ENCODE measurements around the gene MMEL1. TPM values are rescaled to one million over a fixed set of nuclear protein-coding genes. Genes with fewer than 3 reads are reported as not detected.

Gene MMEL1
- total RNA-seq, 1 donor from 2014 or later: 1.4 TPM

GRCh38 chr1:2593251-2593878 lies 39.5 kb downstream of the MMEL1 start:
- DNase-seq (ENCODE audit: low read depth in 2 of 2): no peak

DNA sequence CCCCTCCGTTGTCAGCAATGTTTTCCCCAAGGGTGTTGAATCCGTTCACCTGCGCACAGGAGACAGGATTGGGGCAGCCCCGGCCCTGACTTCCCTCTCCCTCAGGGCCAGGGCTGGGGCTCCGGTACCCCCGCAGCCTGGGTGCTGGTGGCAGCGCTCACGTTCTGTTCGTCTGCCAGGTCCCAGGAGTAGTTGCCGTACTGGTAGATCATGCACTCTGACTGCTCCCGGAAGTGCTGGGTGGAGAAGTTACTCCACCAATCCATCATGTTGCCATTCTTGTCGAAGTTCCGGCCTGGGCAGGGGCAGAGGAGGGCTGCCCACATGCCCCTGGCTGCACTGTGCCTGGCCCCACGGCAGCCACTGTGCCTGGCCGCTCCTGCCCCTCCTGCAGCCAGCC lies 40.1 kb downstream of the MMEL1 start:
- DNase-seq (ENCODE audit: low read depth in 2 of 2): peak in 1 of 2 donors; percentile 29

- no peak for DNase-seq (ENCODE audit: low read depth in 2 of 2)
These were observed 41.1 kb downstream of the MMEL1 start for GRCh38 chr1:2591581-2592261.

GRCh38 chr1:2591233-2591580 lies 41.6 kb downstream of the MMEL1 start:
- DNase-seq (ENCODE audit: low read depth in 2 of 2): no peak

DNA sequence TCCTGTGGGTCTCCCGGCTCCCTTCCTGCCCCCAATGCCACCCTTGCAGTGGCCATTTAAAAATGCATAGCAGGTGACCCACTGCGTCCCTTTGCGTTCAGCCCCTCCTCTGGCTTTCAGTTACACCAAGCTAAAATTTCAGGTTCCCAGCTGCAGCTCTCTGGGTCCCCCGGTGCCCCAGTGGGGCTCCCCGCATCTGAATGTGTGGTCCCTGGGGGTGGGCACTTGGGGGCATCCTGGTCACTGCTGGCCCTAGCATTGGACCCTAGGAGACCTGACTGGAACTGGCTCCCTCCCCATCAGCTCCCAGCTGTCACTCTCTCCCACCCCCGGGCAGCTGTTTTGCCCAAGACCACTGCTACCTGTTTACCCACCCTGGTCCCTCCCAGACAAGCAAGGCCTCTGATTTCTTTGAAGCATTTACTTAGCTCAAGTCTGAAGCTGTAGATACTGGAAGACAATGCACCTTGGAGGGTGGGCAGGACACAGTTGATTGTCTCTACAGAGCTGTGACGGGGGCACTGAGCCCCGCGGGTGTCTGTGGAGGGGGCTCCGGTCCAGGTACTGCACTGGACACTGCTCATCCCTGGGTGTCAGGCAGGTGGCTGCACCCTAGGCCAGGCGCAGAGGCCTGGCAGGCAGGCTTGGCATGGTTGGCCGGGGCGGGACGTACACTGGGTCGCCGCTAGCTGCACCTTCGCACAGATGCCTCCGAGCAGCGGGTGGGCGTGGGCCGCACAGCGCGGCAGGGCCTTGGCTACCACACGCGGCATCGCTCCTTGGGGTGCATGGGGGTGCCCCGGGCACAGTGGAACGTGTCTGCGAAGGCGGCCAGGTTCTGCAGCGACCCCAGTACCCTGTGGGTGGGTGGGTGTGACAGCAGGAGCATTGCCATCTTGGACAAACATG lies 42.3 kb downstream of the MMEL1 start:
- DNase-seq (ENCODE audit: low read depth in 2 of 2): no peak

- DNase-seq (ENCODE audit: low read depth in 2 of 2): no peak
These were observed 43.2 kb downstream of the MMEL1 start for GRCh38 chr1:2589431-2590232.

DNA sequence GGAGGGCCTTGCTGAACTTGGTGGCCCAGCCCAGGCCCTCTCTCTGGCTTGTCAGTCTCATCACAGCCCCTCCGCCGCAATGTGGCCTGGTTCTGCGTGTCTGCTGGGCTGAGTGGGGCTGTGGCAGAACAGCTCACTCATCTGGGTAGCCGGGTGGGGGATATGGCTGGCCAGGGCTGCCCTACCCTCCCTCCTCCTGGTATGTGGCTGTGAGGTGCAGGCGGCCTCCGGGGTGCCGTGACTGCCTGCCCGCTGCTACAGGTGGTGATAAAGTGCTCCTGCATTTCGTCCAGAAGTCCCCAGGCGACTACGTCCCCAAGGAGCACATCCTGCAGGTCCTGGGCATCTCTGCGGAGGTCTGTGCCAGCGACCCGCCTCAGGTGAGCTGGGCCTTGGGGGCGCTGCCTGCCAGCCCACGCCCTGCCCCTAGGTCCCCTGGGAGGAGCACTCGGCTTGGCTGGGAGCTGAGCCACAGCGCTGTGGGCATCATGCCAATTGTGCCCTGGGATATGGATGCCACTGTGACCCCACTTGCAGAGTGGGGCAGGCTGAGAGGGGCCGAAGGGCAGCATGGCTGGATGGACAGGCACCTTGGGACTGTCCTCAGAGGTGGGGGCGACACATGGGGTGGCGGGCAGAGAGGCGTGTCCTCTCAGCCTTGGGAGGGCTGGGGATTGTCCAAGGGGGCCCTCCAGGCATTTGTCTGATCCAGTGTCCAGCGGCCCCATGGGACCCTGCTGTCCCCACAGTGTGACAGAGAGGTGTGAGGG lies 44.0 kb downstream of the MMEL1 start:
- DNase-seq (ENCODE audit: low read depth in 2 of 2): no peak

DNA sequence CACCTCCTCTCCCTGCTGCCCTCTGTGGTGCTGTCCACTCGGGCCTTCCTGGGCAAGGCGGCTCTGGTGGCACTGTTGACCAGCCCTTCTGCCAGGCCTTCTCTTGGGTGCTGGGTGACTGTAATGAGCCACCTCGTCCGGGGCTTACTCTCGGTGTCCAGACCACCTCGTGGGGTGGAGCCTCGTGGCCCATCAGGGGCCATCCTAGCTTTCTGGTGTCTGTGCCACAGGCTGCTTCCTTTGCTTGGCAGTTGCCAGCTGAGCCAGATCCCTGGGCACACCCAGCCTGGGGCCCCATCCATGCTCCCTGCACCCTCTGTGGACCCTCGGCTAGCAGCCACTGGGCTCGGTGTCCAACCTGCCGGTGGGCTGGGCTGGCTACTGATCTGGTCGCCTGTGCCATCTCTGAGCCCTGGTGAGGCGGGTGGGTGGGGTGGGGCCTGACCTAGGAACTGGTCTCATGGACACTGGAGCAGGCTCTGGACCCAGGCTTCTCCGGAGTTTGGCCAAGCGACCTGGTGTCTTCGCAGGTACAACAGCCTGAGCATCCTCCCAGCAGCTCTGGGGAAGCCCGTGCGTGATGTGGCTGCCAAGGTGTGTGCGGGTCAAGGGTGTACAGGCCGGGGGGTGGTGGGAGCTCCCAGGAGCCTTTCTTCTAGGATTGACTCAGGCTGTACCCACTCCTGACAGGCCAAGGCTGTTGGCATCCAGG lies 44.8 kb downstream of the MMEL1 start:
- no peak for DNase-seq (ENCODE audit: low read depth in 2 of 2)

DNA sequence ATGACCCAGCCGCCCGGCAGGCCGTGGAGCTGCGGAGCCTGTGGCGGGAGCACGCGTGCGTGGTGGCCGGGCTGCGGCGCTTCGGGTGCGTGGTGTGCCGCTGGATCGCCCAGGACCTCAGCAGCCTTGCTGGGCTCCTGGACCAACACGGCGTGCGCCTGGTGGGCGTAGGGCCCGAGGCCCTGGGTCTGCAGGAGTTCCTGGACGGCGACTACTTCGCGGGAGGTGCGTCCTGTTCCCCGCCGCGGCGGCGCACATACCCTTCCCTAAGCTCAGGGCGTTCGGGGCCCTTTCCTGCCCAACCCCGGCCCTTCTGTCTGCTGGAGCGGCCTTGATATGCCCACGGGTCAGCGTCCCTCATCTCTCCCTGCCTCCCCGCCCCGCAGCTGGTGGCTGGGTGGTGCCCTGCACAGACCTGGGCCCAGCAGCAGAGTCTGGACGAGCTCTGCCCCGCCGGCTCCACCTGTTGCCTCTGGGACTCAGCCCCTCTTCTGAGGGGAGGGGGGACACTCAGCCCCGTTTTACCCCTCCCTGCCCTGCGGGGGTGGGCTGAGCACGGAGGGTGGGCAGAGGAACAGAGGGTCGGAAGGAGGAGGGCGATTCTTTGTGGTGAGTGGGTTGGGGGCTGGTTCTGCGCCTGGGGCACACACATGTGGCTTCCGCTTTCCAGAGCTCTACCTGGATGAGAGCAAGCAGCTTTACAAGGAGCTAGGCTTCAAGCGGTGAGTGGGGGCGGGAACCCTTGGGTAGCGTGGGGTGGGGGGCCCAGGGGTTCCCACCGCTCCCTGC lies 45.6 kb downstream of the MMEL1 start:
- DNase-seq (ENCODE audit: low read depth in 2 of 2): peak in 1 of 2 donors; percentile 42

GRCh38 chr1:2586154-2587070 lies 46.4 kb downstream of the MMEL1 start, which contains the start of gene PRXL2B:
PRXL2B (plus strand) TSS chr1:2586777; CDS start chr1:2586886, 109 bp downstream.
- peak; percentile 100 for DNase-seq (ENCODE audit: low read depth in 2 of 2)

DNA sequence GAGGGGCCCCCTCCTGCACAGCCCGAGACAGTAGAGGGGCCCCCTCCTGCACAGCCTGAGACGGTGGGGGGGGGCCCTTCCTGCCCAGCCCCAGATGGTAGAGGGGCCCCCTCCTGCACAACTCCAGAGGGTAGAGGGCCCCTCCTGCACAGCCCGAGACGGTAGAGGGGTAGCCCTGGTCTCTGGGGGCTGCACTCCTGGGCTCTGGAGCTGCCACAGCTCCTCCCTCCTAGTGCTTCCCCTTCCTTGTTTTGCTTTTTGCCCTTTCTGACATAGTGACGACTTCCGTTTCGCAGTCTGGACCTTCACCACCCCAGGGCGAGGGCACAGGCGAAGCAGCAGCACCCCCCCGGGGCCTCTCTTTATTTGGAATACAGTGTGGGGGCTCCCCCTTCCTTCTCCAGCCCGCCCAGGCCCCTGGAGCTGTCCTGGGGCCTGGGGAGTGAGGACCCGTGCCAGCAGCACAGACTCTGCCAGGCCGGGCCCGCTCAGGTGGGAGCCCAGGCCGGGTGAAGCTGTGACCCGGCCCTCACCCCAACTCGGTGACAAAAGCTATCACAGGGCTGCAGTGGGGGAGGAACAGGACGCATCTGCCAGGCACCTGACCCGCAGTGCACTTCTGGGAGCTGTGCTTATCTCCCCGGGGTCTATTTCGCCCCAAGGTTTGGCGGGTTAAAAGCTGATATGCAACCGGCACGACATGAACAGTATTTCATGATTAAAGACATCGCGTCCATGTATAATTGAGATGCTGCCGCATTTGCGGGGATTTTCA lies 47.3 kb downstream of the MMEL1 start:
- peak; percentile 55 to 88 for DNase-seq (ENCODE audit: low read depth in 2 of 2)

- DNase-seq (ENCODE audit: low read depth in 2 of 2): no peak
These were observed 48.0 kb downstream of the MMEL1 start for GRCh38 chr1:2584686-2585317.

DNA sequence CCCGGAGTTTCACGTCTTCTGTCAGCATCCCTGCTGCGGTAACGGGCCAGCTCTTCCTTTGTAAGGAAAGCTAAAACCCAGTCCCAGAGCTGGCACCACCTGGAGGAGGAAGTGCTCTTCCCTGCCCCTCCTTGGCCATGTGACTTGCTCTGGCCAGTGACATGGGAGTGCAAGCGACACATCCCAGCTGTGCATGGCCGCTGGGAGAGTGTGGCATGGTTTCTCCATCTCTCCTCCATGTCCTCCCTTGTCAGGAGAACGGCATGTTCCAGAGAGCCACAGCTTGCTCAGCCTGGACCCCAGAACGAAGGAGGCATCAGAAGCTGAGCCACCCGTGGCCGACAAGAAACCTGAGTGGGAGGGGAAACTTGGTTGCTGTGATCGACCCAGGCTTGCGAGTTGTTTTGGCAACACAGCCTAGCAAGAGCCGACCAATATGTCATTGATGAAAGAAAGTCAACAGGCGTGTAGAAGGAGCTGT lies 48.9 kb downstream of the MMEL1 start:
- no peak for DNase-seq (ENCODE audit: low read depth in 2 of 2)

DNA sequence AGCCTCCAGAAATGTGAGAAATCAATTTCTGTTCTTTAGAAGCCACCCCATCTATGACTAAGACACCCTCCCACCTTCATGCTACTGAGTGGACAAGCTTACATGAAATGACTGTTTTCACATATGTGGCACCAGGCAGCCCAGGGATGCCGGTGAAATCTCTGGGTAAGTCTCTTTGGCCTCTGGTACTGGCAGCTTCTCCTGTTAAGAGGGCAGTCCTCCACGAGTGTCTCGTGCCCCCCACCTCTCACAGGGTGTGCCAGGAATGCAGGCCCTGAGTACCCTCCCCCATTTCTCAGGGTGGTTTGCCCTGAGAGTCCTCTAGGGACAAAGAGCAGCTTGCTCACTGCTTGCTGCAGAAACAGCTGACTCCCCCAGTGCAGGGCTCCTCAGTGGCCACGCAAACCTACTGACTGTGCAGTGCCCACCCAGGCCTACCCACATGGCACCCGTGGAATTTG lies 49.5 kb downstream of the MMEL1 start:
- no peak for DNase-seq (ENCODE audit: low read depth in 2 of 2)

DNA sequence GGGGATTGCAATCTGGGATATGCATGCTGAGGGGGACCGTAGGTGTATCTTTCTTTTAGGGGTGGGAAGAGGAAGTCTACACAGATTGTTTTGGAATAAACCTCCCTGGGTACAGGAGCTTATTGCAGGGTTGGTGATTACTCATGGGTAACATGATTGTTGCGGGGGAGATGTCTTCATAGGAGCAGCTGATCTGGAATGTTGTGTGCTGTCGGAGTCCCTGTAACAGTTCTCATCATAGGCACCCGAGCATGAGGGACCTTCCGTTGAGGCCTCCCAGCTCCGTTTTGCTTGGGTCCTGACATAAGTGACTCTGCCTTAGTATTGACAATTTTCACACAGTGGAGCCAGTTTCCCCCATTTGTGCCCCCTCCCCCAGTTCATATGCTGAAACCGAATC lies 50.4 kb downstream of the MMEL1 start:
- no peak for DNase-seq (ENCODE audit: low read depth in 2 of 2)

- no peak for DNase-seq (ENCODE audit: low read depth in 2 of 2)
These were observed 52.1 kb downstream of the MMEL1 start for GRCh38 chr1:2580691-2581090.

DNA sequence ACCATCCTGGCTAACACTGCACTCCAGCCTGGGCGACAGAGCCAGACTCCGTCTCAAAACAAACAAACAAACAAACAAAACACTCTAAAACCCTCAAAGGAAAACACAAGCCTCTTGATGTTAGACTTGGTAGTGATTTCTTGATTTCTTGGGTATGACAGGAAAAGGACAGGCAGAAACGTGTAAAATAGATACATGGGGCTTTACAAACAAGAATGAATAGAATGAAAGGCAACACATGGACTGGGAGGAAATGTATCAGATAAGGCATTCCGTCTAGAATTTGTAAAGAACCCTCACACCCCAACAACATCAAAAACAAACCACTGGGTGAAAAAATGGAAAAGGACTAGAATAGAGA lies 54.1 kb downstream of the MMEL1 start:
- peak in 1 of 2 donors; percentile 24 for DNase-seq (ENCODE audit: low read depth in 2 of 2)

Data from lung microvascular endothelial cell (primary cell).